Effector CD8-positive, alpha-beta T cell (primary cell): Measurements from ENCODE around the gene ZNF445.
"Not testable (repeated sequence)": the region's sequence is repeated elsewhere in the genome, so short reads cannot be mapped to it uniquely, and the experiment has no call there.

ENCODE experiments used
- DNase-seq: peaks from one replicate; lab custom pipeline; 2025; lab: John Stamatoyannopoulos, UW

The ZNF445 gene

GRCh38 chr3:44434834-44435510, 42.5 kb downstream of the ZNF445 start:
- DNase-seq: no peak

DNA sequence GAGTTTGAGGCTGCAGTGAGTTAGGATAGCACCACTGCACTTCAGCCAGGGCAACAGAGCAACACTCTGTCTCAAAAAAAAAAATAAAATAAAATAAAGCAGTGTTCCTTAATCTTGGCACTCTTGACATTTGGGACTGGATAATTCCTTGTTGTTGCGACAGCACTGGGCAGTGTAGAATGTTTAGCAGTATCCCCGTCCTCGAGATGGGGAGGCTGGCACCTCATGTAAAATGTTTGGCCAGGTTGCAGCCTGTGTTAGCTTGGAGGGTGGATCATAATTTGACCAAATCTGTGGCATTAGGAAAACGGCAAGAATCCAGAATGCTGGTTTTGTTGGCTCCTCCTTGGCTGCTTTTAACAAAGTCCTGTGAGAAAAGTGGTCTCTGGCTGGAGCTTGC, 47.0 kb downstream of the ZNF445 start:
- DNase-seq: no peak

DNA sequence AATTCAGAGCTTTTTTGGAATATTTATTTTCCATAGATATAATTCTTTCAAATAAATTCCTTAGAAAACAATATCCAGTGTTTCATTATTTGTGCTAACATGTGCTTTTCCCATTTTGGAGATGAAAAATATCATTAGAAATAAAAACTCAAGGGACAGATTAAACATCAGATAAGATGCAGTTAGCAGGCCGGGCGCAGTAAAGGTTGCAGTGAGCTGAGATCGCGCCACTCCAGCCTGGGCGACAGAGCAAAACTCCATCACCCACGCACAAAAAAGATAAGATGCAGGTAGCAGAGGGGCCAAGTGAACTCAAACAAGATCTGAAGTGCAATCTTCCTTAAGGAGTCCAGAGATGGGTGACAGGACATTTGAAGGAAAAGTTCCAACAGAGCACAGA, 48.0 kb downstream of the ZNF445 start:
- DNase-seq: no peak

DNA sequence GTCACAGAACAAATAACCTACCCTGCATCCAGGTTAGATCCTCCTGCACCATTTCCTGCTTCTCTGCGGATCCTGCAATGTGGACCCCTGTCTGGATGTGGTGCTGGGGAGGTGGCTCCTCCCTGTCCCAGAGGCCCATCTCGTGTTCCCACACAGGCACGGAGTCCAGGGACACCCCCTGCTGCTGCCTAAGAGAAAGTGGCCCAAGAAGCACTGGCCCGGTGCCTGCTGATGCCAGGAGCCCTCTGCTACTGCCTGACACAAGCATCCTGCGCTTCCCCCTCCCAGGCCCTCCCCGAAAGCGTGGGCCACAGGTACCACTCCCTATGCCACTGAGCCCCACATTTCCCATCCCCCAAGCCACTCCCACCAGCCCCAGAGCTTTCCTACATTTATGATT, 48.6 kb downstream of the ZNF445 start:
- no peak for DNase-seq

DNA sequence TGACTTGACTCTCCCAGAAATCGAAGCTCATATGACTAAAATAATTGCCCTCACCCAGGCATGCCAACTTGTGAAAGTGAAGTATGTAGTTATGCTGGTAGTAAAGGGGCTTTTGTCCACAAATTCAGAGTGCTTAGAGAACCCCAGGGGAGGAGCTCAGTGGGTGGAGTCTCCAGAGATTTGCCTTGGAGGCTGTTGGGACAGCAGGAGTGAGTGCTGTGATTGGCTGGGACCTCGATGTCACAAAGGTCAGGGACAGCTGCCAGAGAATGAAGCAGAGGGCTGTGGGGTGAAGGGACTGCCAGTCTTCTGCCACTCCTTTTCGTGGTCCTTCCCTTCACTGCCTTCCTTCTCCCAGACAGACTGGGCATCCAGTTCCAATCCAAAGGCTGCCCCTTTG, 49.8 kb downstream of the ZNF445 start:
- no peak for DNase-seq

GRCh38 chr3:44424758-44425157, 52.7 kb downstream of the ZNF445 start:
- no peak for DNase-seq

DNA sequence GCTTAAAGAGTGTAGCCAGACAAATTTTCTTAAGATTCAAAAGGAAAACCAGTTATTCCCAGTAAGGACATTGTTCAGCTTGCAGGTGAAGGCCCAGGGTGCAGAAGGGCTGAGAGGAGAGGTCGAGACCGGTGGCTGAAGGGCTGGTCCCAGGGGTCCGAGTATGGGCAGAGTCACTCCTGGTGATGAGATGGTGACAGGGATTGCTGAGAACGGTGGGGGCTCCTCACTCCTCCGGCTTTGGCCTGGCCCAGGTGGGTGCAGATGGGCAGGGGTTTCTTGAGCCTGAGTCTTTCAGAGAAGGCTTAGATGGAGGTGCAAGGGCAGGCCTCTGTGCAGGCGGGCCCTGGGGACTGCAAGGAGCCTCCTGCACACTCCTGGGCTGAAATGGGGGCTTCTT, 56.2 kb downstream of the ZNF445 start:
- DNase-seq: no peak

DNA sequence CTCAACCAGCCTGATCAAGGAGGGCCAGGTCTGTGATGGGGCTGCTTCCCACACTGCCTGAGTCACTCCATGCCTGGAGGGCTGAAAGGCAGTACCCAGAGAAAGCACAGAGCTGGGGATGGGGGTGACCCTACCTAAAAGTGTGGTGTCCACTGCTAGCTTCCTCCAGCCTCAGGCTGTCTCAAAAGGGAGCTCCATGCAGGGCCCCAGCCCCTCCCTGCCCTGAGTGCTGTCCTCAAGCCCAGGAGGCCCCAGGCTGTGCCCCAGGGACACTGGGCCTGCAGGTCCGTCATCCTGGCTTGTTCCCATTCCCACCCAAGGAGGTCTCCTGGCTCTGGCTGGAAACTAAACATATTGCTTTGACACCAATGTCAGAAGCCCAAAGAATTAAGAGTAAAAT, 56.8 kb downstream of the ZNF445 start:
- DNase-seq: no peak

GRCh38 chr3:44419923-44420650, 57.4 kb downstream of the ZNF445 start:
- DNase-seq: no peak

- no peak for DNase-seq
Measured at GRCh38 chr3:44419116-44419922, 58.2 kb downstream of the ZNF445 start.

- DNase-seq: no peak
Measured at GRCh38 chr3:44418549-44418948, 58.9 kb downstream of the ZNF445 start.

DNA sequence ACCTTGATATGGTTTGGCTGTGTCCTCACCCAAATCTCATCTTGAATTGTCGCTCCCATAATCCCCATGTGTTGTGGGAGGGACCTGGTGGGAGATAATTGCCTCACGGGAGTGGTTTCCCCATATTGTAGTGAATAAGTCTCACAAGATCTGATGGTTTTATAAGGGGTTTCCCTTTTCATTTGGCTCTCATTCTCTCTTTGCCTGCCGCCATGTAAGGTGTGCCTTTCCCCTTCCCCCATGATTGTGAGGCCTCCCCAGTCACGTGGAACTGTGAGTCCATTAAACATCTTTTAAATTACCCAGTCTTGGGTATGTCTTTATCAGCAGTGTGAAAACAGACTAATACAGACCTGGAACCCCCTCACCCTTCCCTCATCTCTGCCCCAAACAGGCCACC, 59.4 kb downstream of the ZNF445 start:
- not testable (repeated sequence) for DNase-seq

- DNase-seq: no peak
Measured at GRCh38 chr3:44416031-44417030, 61.1 kb downstream of the ZNF445 start.

DNA sequence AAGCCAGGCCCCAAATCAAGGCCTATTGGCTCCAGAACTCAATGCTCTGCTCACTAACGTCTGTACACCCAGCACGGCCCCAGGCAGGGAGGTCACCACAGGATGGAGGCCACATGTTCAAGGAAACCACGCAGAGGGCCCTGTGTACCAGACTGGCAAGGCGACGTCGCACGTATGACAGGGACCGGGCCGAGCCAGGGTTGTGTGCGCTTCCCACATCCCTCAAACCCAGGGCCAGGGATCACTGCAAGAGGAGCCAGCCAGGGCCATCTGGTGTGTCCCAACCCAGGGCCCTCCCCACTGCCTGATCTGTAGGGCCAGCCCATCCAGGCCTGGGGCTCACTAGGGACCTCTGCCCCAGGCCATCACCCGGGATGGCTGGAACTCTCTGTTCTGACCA, 62.0 kb downstream of the ZNF445 start:
- DNase-seq: no peak

DNA sequence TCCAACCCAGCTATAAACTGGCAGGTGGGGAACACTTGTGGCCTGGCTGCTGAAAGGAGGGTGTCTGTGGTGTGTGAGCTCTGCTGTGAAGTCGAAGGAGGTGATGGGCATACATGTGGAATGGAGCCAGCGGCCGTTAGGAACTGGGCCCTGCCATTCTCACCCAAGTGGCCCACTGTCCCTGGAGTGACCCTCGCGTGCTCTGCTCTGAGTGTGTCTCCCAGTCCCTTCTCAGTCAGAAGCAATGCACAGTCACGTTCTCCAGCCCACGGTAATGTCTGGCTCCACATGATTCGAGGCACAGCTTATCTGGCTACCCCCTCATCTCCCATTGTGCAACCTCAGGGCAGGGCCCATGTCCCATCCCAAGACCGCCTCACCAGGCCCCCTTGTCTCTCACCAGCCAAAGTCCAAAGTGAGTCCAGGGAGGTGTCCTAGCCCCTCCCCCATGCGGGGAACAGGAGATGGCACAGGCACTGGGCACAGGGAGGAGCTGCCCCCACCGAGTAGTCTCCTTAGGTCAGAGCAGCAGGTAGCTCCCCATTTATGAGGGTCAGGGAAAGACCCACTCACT, 62.9 kb downstream of the ZNF445 start:
- DNase-seq: no peak

- no peak for DNase-seq
Measured at GRCh38 chr3:44412365-44412764, 65.1 kb downstream of the ZNF445 start.

DNA sequence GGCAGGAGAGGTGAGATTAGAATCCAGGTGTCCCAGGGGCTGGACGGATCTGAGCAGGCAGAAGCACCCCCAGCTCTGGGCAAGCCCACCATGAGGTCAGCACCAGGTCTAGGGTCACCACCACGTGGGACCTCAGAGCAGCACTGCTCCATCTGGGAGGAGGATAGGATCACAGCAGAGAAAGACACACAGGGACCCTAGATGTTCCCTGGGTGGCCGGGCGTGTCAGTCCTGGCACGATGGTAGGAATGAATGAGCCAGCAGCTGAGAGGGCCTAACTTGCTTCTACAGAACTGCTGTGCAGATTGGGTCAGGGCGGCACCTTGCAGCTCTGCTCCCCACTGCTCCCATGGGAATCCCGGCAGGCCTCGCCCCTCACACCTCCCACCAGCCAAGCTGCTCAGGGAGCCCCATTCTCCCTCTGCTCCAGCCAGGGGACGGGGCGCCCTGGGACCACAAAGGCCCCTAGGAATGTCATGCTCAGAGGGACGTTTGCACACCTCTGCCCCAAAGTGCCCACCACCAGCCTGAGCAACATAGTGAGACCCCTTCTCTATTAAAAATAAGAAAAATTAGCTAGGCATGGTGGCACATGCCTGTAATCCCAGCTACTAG, 66.3 kb downstream of the ZNF445 start:
- no peak for DNase-seq

DNA sequence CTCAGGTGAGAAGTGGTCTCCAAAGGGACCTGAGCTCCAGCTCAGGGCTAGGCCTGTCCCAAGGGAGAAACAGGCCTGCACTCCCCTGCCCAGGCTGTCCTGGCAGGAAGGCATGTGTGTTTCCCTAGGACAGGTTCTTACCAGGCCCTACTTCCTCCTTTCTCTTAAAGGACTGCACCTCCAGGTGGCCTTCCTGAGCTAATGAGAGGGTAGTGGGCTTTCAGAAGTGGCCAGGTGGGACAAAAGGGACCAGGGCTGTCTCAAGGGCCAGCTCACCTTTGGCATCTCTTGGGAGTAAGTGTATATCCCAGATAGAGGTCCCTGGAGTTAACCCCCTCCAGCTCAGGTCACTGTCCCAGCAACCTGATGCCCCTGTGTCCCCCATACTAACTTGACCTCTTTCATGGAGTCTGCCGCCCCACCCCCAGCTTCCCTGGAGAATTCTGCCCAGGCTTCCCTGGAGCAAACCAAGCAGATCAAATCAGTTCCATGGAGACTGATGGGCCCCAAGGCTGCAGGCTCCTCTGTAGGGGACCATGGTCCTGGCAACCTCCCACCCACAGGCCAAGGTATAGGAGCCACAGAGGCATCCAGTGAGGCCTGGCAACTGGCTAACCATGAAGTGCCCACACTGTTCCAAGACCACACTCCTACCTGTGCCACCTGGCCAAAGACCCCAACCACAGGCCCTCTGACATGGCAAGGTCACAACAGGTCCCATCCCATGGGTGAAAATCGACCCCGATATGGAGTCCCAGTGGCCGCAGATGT, 67.6 kb downstream of the ZNF445 start:
- DNase-seq: no peak

- no peak for DNase-seq
Measured at GRCh38 chr3:44402548-44402947, 74.9 kb downstream of the ZNF445 start.

- no peak for DNase-seq
Measured at GRCh38 chr3:44400771-44401170, 76.7 kb downstream of the ZNF445 start.
